CD4-positive, alpha-beta T cell treated with Interleukin-15 for 1 hour (primary cell): ENCODE measurements around the gene B4GALT2.

ENCODE experiments used
- DNase-seq: peaks from one replicate; pipeline ENCODE4 v3.0.0-alpha.2; 2020

The B4GALT2 gene

DNA sequence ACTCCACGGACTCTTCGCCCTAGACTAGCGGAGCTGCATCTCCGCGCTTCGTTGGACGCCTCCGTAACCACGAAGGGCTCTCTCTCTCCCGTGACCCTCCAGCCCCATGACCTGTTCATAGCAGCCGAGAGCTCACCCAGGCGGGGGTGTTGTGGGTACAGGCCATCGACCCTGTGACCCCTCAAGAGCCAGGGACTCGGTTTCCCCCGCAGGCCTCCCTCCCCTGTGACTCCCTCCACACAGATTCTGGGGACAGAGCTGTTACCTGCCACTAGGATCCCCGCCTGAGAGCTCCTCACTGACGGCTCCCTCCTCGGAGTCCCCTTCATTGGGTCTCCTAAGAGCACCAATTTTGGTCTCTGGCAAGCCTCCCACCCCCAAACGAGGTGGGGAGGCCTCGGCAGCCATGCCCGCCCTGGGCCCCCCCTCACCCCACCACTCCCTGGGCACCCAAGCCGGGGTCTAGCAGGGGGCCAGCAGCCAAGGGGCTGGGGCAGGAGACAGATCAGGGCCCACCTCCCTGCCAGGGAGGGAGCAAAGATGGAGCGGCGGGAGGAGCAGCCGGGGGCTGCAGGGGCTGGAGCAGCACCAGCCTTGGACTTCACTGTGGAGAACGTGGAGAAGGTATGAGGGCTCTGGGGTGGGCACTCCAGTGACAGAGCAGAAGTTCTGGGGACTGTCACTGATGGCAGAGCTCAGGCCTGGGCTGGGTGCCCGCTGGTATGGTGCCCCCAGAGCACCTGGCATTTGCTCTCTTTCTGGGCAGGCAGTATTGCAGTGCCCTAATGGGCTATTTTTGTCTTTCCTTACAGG, 31.7 kb upstream of the B4GALT2 start:
- DNase-seq: no peak

DNA sequence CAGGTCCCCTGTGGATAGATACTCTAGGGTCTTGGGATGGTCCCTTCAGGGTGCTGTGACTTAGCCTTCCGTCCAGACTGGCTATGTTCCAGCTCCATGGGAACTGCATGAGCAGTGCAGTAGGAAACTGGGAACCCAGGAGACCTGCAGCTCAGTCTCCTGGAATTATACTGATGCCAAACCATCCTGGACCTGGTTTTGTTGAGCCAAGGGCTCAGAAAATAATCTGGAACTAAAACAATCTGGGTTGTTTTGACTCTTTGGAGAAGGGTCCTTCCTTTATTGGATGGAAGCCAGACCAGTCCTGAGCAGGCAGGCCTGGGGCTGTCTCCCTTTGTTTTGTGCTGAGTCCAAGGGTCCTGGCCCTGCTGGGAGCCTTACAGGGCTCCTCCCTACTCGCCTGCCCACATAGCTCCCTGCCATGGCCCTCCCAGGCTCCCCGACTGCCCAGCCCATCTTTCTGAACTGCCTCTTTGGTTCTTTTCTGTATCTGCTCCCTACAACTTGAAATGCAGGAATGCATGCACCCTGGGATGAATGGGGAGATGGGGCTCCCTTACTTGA, 31.1 kb upstream of the B4GALT2 start:
- DNase-seq: no peak

DNA sequence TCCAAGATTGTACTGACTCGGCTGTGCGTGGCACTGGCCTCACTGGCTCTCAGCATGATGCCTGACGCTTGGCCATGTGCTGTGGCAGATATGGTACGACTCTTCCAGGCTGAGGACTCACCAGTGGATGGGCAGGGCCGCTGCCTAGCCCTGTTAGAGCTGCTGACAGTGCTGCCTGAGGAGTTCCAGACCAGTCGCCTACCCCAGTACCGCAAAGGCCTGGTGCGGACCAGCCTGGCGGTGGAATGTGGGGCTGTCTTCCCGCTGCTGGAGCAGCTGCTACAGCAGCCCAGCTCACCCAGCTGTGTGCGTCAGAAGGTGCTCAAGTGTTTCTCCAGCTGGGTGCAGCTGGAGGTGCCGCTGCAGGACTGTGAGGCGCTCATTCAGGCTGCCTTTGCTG, 29.3 kb upstream of the B4GALT2 start:
- DNase-seq: no peak

DNA sequence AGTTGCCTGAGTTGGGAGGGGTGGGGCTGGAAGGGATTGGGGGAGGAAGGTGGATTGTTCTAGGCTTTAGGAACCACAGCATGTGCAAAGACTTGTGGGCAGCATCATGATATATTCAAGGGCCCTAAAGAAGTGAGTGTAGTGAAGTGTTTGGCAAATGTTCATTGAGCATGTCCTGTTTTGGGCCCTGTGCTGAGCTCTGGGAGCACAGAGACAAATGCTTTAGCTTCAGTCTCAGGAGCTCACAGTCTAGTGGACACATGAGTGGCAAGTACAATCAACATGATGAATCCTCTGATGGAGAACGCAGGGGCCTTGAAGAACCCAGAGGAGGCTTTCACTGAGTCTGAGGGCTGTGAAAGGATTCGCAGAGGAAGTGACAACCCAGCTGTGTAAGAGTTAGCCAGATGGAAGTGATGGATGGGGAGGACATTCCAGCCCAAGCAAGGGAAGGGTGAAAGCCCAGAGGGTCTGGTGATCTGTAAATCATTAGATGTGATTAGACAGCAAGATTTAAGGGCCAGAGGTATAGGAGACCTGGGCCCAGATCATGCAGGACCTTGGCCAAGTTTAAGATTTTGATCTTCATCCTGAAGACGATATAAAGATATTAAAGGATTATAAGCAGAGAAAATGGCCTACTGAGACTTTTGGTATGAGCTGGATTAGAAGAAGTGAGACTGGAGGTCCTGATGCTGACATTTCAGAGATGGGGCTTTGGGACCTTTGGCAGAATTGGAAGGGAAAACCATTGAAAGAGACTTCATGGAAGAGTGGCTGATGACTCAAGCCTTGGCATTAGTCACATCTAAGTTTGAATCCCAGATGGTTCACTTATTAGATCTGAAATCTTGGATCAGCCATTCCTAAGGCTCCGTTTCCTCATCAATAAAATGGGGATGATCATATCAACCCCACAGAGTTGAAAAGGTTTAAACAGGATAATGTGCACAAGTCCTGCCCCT, 27.7 kb upstream of the B4GALT2 start:
- no peak for DNase-seq

DNA sequence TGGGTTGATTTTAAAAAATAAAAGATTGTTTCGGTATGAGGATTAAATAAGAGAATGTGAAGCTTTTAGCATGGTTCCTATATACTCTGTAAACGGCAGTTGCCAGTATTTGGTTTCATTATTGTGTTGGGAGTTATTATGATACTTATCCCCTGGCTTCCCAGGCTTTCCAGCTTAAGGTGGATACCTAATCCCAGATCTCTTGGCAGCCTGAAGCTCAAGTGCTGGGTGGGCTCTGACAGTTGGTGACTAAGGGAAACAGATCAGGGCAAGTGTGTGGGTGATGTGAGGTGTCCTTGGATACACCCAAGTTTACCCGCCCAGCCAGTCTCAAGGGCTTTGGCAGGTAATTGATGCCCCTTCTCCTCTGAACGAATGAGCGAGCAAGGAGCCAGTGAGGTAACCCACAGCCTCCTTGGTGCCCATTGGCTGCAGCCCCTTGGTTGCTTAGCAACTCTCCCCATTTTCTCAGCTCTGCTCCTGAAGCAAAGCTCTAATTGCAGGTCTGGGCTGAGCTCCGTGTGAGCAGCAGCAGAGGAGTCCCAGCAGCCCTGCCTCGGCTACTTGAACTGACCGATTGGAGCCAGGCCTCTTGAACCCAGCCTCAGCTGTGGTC, 26.2 kb upstream of the B4GALT2 start:
- no peak for DNase-seq

DNA sequence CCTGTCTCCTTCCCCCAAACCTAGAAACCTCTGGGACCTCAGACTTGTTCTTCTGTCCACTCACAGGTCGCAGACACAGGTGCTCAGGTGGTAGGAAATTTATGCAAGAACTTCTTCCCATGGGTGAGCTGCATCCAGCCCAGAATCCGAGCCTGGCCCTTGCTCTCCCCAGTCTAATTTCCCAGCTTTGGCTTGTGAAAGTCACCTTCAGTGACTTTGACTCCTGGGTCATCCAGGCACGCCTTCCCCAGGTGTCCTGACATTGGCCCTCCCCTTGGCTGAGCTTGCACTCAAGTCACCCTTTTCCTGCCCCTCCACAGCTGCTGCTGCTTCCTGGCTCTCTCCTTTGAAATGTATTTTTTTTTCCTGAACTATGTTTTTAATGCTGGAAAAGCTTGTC, 25.6 kb upstream of the B4GALT2 start:
- no peak for DNase-seq

DNA sequence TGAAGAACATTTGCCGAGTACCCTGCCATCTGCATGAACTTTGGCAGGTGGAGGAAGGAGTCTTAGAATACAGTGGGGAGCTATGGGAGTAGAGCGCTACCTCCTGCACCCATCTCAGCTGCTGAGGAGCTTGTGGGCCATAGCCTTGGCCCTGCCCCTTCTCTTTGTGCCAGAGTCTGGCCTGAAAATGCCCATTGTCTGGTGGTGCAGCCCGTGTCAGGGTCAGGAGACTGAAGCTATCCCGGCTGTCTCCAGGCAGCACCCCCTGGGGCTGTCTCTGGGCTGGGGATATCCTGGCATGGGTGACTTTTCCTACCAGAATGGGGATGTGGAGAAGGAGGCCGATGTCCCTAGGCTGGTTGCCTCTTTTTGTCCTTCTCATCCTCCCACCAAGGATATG, 25.0 kb upstream of the B4GALT2 start:
- no peak for DNase-seq

DNA sequence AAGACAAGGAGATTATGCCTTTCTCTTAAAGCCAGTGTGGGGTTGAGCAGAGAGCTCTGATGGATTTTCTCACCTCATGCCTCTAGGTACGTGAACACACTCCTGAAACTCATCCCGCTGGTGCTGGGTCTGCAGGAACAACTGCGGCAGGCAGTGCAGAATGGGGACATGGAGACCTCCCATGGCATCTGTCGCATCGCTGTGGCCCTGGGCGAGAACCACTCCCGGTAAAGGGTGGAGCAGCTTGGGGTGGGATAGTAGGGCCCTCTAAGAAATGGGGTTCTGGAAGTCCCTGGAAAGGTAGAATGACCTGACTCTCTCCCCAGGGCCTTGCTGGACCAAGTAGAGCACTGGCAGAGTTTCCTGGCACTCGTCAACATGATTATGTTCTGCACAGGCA, 22.8 kb upstream of the B4GALT2 start:
- no peak for DNase-seq

DNA sequence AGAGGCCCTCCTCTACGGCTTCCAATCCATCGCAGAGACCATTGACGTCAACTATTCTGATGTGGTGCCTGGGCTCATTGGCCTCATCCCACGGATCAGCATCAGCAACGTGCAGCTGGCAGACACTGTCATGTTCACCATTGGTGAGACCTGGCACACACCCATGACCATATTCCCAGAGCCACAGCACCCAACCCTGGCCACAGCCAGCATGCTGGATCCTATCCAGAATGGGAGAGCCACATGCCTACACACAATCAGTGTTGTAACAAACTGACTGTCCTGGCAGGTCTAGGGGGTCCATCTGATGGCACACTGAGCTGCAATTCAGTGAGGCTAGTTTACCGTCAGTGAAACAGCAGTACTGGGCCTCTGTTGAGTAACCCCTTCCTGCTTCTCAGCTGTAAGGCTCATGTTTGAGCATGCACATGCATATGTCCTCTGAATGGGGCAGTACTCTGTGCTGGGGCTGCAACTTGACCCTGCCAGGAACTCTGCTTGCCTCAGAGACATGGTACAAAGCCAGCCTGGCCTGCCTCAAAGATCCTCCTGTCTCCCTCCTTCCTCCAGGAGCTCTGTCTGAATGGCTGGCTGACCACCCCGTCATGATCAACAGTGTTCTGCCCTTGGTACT, 21.5 kb upstream of the B4GALT2 start:
- no peak for DNase-seq

DNA sequence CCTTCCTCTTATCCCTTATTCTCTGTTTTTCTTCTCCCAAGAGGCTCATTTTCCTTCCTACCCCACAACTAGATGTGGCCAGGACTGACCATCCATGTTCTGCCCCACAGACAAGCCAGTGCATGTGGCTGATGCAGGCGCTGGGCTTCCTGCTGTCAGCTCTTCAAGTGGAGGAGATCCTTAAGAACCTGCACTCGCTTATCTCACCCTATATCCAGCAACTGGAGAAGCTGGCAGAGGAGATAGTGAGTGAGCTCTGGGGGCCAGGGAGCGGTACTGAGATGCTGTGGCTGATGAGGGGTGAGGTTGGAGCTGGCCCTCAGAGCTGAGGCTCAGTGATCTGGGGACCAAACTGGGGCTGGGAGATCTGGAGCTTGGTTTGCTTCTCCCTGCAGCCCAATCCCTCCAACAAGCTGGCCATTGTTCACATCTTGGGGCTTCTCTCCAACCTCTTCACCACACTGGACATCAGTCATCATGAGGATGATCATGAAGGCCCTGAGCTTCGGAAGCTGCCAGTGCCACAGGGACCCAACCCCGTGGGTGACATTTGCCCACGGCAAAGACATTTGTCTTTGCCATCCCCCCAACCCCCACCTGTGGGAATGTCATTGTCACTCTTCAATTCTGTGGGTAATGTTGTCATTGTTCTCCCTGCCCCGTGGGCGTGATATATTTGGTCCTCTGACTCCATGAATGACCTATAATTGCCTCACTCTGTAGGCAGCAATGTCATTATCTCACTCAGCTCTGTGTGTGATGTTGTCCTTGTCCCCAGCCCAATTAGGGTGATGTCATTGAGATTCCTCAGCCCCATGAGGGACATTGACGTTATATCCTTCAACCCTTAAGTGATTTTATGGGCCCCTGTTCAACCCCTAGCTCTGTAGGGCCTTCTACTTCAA, 20.4 kb upstream of the B4GALT2 start:
- no peak for DNase-seq

DNA sequence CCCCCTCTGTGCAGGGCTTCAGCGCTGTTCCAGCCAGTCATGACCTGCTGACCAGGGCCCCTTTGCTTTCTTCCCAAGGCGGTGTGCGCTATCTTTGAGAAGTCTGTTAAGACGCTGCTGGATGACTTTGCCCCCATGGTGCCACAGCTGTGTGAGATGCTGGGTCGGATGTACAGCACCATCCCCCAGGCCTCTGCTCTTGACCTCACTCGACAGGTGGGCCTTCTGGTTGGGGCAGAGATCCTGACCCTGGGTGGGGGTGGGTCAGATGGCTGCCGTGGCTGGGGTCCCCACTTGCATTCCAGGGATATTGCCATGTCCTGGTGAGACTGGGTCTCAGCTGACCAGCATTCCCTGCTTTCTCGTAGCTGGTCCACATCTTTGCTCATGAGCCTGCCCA, 18.2 kb upstream of the B4GALT2 start:
- DNase-seq: no peak

DNA sequence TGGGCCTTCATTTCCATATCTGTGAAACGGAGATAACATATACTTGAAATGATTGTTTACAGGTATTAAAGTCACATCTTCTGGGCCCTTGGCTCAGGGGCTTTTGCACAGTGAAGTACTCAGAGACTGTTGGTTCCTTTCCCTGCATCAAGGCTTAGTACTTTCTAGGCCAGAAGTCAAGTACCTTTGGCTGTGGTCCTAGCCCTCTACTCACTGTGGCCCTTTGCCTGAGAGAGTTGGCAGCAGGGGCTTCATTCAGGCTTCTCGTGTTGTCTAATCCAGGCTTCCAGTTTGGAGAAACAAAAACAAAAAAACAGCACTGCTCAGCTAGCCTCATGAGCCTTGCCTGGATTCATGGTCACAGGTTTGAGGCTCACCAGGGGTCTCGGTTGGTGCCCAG, 17.3 kb upstream of the B4GALT2 start:
- no peak for DNase-seq

DNA sequence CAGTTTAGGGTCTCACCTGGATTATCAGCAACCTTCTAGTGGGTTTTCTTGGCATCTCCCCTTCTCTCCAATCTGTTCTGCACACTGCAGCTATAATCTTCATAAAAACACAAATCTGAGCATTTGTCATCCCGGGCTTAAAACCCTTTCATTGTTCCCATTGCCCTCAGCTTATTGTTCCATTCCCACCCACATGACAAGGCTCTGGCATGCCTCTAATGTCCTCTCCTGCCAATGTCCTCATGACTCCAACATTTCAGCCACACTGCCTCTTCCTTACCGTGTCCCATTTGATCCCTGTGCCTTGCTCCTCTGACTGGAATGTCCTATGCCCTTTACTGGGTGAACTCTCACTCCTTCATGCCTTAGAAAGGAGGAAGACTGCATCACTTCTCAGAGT, 16.7 kb upstream of the B4GALT2 start:
- no peak for DNase-seq

DNA sequence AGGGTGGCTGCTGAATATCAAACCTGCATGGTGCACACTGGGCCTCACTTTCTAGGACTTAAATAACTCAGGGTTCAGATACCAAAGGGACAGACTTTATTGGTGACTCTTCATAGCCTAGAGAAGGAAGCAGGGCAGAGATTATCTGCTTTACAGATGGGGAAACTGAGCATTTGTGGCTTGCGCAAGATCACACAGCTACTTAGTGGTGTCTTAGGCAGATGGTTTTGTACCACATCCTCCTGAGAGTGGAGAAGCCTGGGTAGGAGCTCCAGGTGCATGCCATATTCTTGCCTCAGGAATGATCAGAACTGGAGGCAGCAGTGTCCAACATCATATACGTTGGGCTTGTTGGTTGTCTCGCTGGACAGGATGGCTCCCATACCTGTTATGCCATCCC, 16.0 kb upstream of the B4GALT2 start:
- DNase-seq: no peak

DNA sequence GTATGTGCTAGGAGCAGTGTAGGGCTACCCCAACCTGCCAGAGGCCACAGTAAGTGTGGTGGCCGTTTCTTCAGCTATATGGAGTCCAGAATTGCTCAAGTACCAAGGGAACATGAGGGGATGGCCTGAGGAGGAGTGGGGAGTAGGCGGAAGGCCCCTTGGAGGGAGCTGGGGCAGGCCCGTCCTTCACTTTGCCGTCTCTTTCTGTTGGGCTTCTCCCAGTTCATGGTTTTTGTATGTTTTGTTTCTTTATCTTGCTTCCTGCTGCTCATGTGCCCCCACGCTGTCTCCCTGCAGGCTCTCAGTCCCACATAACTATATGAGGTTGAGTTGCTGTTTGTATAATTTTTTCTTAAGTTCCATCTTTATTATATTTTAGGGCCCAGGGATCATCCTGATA, 15.1 kb upstream of the B4GALT2 start:
- DNase-seq: no peak

DNA sequence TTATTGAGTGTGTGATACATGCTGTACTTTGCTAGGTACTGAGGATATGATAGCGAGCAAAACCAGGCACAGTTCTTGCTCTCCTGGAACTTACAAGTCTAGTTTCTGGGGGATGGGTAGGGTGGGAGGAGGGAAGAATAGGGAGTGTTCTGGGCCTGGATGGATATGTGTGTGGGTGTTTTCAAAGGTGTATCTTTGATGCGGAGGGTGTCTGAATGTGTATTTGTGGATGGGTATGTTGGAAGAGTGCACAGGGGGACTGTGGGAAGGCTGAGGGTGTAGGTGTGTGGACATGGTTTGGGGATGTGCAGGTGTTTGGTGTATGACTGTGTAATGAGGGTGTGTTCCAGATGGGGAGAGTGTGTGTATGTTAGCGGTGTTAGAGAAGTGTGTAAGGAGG, 13.7 kb upstream of the B4GALT2 start:
- no peak for DNase-seq

DNA sequence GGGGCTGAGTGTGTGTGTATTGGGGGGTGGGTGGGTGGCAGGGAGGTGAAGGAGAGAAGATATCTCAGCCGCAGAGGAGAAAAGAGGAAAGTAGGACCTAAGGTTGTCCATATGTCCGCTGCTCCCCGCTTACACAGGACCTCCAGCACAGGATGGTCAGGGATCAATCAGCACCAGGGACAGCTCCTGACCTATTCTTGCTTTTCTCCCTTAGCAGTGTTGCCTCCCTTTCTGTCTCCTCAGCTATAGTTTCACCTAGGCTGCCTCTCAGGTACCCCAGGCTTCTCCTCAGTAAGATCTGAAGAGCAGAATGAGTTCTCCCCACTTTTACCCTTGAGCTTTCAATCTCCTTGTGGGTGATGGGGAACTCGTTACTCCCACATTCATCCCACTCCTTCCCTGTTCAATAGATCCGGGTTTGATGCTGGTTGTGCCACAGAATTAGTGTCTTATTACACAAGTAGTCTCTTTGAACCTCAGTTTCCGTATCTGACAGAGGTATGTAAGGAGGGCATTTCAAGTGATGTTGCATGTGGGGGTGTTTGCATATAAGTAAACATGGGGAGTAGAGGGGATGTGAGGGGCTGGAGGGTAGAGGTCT, 10.6 kb upstream of the B4GALT2 start:
- DNase-seq: no peak

DNA sequence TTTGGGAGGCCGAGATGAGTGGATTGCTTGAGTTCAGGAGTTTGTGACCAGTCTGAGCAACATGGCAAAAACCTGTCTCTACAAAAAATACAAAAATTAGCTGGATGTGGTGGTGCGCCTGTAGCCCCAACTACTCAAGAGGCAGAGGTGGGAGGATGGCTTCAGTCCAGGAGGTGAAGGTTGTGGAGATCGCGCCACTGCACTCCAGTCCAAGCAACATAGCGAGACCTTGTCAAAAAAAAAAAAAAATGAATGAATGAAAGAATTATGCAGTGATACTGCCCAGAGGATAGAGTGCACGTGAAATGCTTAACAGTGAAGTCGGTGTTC, 9.6 kb upstream of the B4GALT2 start:
- DNase-seq: no peak

DNA sequence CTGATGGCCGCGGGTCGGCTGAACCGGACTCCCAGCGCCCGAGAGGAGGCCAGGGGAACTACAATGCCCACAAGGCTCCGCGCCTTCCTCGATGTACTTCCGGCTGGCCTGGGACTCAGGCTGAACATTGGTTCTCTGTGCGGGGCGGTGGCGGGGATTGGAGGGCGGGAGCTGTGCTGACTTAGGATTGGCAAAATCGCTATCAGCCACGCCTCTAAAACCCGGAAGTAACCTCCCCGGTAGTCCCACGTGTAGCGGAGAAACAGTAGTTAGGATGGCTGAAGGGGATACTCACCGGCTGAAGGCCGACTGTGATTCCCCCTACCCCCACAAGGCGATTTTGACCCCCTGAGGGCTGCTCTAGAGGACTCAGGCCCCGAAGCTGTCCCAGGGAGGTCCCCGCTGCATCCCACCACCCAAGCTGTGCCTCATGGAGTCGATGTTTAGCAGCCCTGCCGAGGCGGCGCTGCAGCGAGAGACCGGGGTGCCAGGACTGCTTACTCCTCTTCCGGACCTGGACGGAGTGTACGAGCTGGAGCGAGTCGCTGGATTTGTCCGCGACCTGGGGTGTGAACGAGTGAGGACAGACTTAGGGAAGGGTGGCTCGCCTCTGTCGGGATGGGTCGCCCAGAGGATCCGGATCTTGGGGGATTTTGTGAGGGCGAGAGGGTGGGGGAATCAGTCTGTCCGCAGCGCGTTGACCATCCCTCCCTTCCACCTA, 9.1 kb upstream of the B4GALT2 start, which contains the start of gene DPH2:
TSS of gene DPH2 (plus strand) at position 265 of the 721 bp plus-strand sequence. CDS start at position 431, 166 bp downstream.
- DNase-seq: peak; percentile 96

DNA sequence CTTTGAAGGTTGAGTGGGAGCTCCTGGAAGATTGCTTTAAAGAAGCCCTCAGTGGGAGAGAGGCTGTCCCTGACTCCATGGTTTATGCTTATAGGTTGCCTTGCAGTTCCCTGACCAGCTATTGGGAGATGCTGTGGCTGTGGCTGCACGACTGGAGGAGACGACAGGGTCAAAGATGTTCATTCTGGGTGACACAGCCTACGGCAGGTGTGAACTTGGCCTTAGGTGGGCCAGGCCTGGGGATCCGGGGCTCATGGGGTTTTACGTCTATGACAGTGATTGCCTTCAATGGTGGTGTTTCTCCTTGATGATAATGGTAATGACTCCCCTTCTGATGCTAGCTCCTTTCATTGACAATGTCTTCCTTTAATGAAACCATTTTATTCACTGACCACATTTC, 8.5 kb upstream of the B4GALT2 start:
- DNase-seq: no peak

DNA sequence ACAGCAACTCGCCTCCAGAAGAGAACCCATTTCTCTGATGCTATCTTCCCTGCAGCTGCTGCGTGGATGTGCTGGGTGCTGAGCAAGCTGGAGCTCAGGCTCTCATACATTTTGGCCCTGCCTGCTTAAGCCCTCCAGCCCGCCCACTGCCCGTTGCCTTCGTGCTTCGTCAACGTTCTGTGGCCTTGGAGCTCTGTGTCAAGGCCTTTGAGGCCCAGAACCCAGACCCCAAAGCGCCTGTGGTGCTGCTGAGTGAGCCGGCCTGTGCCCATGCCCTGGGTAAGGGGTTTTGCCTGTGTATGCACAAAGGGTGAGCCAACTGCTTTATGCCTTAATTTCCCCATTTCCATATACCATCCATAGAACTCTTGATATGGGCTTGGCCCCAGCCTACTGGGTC, 8.1 kb upstream of the B4GALT2 start:
- DNase-seq: no peak
